Calu3 (cell line): ENCODE results near the gene ADGRD1. TPM values are rescaled to one million over a fixed set of nuclear protein-coding genes. Genes with fewer than 3 reads are reported as not detected.

Experiments
- BruUV-seq: library from RNA; stranded (reverse); fragments of 400-500 nt; replicated peaks from 2 replicates; lab custom pipeline; 2021; lab: Mats Ljungman, UMichigan
- CTCF ChIA-PET: fragments of 300-600 bp; sonication (Branson Sonifier 250); formaldehyde crosslinking; loops from one replicate; lab custom pipeline; 2022; ENCODE audit warnings: antibody characterized with exemption; lab: Charles Lee
- DNase-seq: peaks from one replicate; pipeline ENCODE4 v3.0.0; 2022
- H3K27ac Mint-ChIP-seq: one replicate; pipeline ENCODE4 v1.8.0; 2022; ENCODE audit warnings: mixed read lengths; ENCODE audit not compliant: unreplicated experiment
- H3K27me3 Mint-ChIP-seq: one replicate; pipeline ENCODE4 v1.8.0; 2022; ENCODE audit warnings: mixed read lengths; ENCODE audit not compliant: unreplicated experiment
- H3K36me3 Mint-ChIP-seq: one replicate; pipeline ENCODE4 v1.8.0; 2022; ENCODE audit warnings: mild to moderate bottlenecking, moderate library complexity, mixed read lengths; ENCODE audit not compliant: insufficient read depth, unreplicated experiment
- H3K4me1 Mint-ChIP-seq: one replicate; pipeline ENCODE4 v1.8.0; 2022; ENCODE audit warnings: mild to moderate bottlenecking, low read depth, mixed read lengths; ENCODE audit not compliant: unreplicated experiment
- H3K4me3 Mint-ChIP-seq: one replicate; pipeline ENCODE4 v1.8.0; 2022; ENCODE audit warnings: mild to moderate bottlenecking, low read depth, moderate library complexity, mixed read lengths; ENCODE audit not compliant: unreplicated experiment
- H3K9me3 Mint-ChIP-seq: one replicate; pipeline ENCODE4 v1.8.0; 2022; ENCODE audit warnings: low read depth, mixed read lengths; ENCODE audit not compliant: unreplicated experiment
- CTCF ChIP-seq: fragments of 200-600 bp; IDR thresholded peaks from one replicate; pipeline ENCODE4 v1.8.0; 2022; ENCODE audit warnings: antibody characterized with exemption; ENCODE audit not compliant: unreplicated experiment
- intact Hi-C: fragments of 100-400 bp; cut with micrococcal nuclease; formaldehyde crosslinking; loops from one replicate; pipeline ENCODE4 v1.10.0; 2022; ENCODE audit not compliant: unreplicated experiment
- total RNA-seq: library from RNA; stranded (reverse); gene quantifications from 2 replicates; pipeline ENCODE4 v1.2.3, GENCODE V29; 2022

Gene ADGRD1
- total RNA-seq, 1 experiment from 2014 or later, result not detected

- DNase-seq, result no peak
- intact Hi-C loops, result loop anchor here (10.0 kb wide), 1 partner anchor 735 kb away; no protein-coding TSS in a partner anchor
- H3K4me1 Mint-ChIP-seq, result no peaks in the 10 kb centered on the region
- H3K27me3 Mint-ChIP-seq, result peaks cover 11% of the 10 kb centered on the region
- CTCF ChIA-PET, result no interaction called here
- H3K9me3 Mint-ChIP-seq, result no peaks in the 10 kb centered on the region
- no peak overlapping the region for H3K27ac Mint-ChIP-seq
- no TSS peak for BruUV-seq
- TF ChIP-seq CTCF, result no peak
- no peaks in the 10 kb centered on the region for H3K36me3 Mint-ChIP-seq
- no peak overlapping the region for H3K4me3 Mint-ChIP-seq
Measured at GRCh38 chr12:131100031-131100674, 146.4 kb downstream of the ADGRD1 start.

- Mint-ChIP-seq H3K27ac (no peak overlapping the region), H3K36me3 (no peaks in the 10 kb centered on the region), H3K9me3 (no peaks in the 10 kb centered on the region), H3K4me3 (no peak overlapping the region), H3K27me3 (peaks cover 11% of the 10 kb centered on the region), H3K4me1 (no peaks in the 10 kb centered on the region)
- no peak for TF ChIP-seq CTCF
- no peak for DNase-seq
- intact Hi-C loops, result loop anchor here (10.0 kb wide), 1 partner anchor 734 kb away; no protein-coding TSS in a partner anchor
- BruUV-seq, result no TSS peak
- CTCF ChIA-PET, result no interaction called here
Measured at GRCh38 chr12:131101006-131101405, 147.3 kb downstream of the ADGRD1 start.

GRCh38 chr12:131101703-131102492 lies 148.2 kb downstream of the ADGRD1 start:
- TF ChIP-seq CTCF, result no peak
- H3K4me1 Mint-ChIP-seq, result no peaks in the 10 kb centered on the region
- intact Hi-C loops, result loop anchor here (10.0 kb wide), 1 partner anchor 733 kb away; no protein-coding TSS in a partner anchor
- H3K9me3 Mint-ChIP-seq, result no peaks in the 10 kb centered on the region
- no peak overlapping the region for H3K27ac Mint-ChIP-seq
- no peak for DNase-seq
- no peak overlapping the region for H3K4me3 Mint-ChIP-seq
- peaks cover 19% of the 10 kb centered on the region for H3K27me3 Mint-ChIP-seq
- CTCF ChIA-PET, result no interaction called here
- H3K36me3 Mint-ChIP-seq, result no peaks in the 10 kb centered on the region
- BruUV-seq, result no TSS peak

- DNase-seq, result no peak
- TF ChIP-seq CTCF, result no peak
- no TSS peak for BruUV-seq
- no peaks in the 10 kb centered on the region for H3K36me3 Mint-ChIP-seq
- H3K27me3 Mint-ChIP-seq, result peaks cover 21% of the 10 kb centered on the region
- no peaks in the 10 kb centered on the region for H3K9me3 Mint-ChIP-seq
- no peak overlapping the region for H3K27ac Mint-ChIP-seq
- CTCF ChIA-PET, result interaction anchor here (1.5 to 3.1 kb wide), 2 partner anchors 30 to 352 kb away, joined by 3 to 30 read pairs; no protein-coding TSS in a partner anchor
- no peaks in the 10 kb centered on the region for H3K4me1 Mint-ChIP-seq
- intact Hi-C loops, result loop anchor here (10.0 kb wide), 1 partner anchor 732 kb away; no protein-coding TSS in a partner anchor
- H3K4me3 Mint-ChIP-seq, result no peak overlapping the region
Measured at GRCh38 chr12:131102493-131102931, 148.8 kb downstream of the ADGRD1 start.
